Measurements from ENCODE around the gene POLR2A.

GRCh38 chr17:7437369-7437863, 46.8 kb upstream of the POLR2A start:
- TF ChIP-seq POLR2A (IDR thresholded peaks at IDR 0.05) = no peak
- TF ChIP-seq CTCF (IDR thresholded peaks at IDR 0.05) = no peak

All from body of pancreas (tissue), 4 donors.